HG02840 (cell line): ENCODE data around the gene ALKBH3.

Experiments
- ATAC-seq: cut with Tn5 transposase; IDR thresholded peaks from one replicate; pipeline ENCODE4 v1.9.1; 2021; ENCODE audit warnings: mild to moderate bottlenecking, moderate library complexity, moderate number of reproducible peaks; ENCODE audit not compliant: unreplicated experiment, low FRiP score

ALKBH3 gene

GRCh38 chr11:43892851-43893250, 12.2 kb downstream of the ALKBH3 start:
- no peak for ATAC-seq

DNA sequence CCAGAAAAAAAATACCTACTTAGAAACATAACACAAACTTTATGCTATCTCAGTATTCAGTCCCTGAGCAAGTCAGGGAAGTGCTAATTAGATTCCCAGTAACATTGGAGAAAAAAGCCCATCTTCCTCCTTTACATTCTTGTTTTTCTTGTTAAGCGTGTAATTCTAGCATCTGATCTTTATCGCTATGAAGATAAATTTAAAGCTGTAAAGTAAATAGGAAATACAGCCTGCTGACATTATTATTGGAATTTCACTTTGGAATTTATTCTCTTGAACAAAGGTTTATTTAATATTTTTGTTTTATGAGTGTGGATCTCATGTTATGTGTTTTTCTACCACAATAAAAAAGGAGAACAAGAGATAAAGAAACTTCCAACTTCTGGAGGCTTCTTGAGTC, 13.9 kb downstream of the ALKBH3 start:
- ATAC-seq = no peak

GRCh38 chr11:43895601-43896000, 15.0 kb downstream of the ALKBH3 start:
- no peak for ATAC-seq

GRCh38 chr11:43898574-43898973, 17.9 kb downstream of the ALKBH3 start:
- ATAC-seq = no peak

GRCh38 chr11:43899094-43899493, 18.5 kb downstream of the ALKBH3 start:
- no peak for ATAC-seq

DNA sequence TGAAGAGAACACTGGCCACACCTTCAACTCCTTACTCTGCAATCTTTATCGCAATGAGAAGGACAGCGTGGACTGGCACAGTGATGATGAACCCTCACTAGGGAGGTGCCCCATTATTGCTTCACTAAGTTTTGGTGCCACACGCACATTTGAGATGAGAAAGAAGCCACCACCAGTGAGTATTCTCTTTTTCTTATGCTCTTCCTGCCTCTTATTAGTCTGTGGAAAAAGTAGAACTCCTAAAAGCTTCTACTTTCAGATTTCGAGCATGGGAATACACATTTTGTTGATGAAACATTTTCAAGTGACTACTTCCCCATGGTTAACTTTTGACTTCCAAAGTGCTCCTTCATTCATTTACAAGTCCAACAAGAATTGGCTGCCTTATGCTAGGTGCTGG, 20.9 kb downstream of the ALKBH3 start:
- ATAC-seq = no peak

DNA sequence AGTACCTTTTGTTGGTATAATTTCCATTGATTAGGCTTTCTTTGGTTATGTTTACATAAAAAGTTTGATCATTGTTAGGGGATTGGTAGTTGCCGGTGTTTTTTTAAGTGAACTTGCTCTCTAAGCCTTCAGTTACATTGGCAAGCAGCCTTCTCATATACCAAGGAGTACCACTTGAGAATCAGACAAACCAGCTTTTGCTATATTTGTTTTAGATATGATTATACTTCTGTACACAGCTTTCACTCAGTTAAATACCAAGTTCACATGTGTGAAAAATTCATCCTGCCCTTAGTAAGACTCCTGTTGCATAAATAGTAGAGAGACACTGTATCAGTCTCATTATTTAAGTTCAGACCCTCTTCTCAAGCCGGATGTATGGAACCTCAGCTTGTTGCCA, 22.4 kb downstream of the ALKBH3 start:
- ATAC-seq = no peak

DNA sequence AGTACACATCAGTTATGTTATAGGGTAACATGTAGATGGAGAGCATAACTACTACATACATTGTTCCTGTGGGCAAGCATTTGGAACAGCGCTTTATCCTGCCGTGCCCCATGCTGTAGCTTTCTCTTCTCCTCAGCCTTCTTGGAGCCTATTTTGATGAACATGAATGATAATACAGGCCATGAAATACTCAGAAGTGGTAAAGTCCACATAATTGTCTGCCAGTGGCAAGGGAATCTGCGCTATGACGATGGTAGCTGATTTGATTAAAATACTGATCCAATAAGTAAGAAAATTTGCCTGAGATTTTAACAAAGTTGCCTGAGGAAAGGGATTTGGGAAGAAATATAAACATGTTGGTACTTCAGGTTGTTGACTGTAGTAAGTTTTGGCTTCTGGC, 23.3 kb downstream of the ALKBH3 start:
- ATAC-seq = no peak

GRCh38 chr11:43904742-43905535, 24.3 kb downstream of the ALKBH3 start:
- ATAC-seq = no peak

DNA sequence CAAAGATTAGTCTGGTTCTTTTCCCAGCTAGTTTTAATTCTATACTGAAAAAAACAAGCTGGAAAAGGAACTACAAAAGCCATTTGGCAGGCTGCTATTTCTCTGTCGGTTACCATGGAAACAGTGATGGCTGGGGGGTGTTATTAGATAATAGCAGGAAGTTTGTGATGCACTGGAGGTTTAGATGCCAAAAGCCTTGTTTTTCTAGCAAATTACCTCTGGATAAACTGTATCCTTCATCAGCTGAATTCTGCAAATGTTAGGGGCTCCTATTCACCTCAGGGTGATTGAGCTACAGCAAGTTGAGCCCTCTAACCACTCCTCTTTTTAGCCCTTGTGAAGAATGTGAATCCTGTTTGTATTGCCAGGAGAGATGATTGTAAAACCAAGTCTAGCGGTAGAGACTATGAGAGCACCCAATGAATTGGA, 25.2 kb downstream of the ALKBH3 start:
- no peak for ATAC-seq

GRCh38 chr11:43907028-43907975, 26.7 kb downstream of the ALKBH3 start:
- no peak for ATAC-seq

DNA sequence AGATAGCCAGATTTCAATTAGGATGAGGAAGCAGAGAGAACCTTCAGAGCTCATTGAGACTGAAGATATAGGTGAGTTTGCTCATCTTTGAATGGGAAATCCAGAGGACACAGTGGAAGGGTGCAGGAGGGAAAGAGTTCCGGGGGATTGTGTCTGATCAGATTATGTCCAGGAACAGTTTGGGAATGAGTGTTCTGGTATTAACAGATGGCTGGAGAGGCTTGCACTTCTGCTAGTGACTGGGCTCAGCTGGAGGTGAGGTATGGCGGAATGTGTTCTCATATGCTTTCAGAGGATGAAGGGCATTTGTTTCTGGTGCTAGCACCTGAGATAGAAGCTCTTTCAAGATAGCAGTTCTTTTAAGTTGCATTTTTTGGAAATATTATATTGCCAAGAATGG, 27.6 kb downstream of the ALKBH3 start:
- no peak for ATAC-seq

- no peak for ATAC-seq
These were observed 28.1 kb downstream of the ALKBH3 start for GRCh38 chr11:43908683-43909082.

DNA sequence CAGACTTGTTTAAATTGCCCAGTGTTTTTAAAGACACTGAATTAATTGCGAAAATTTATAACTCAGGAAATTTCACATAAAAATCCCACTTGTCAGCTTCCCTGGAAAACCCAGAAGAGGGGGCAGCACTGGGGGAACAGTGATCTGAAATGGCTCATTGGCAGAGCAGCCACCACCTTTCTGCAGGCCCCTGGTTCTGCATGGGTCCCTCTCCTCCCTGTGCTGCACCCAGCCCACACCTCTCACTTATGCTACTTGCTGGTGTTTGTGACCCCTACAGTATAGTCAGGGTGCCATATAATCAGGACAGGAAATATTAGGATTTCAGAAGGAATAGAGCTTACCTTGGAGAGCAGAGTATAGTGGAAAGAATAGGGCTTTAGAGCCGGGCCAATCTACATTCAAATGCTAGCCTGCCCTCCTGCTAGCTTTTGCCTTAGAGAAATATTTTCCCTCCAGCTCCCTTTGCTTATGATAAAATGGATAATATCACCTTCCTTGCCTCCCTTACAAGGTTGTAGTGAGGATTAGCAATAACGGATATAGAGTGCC, 33.3 kb downstream of the ALKBH3 start:
- ATAC-seq = no peak

- ATAC-seq = no peak
These were observed 33.8 kb downstream of the ALKBH3 start for GRCh38 chr11:43914466-43914865.

DNA sequence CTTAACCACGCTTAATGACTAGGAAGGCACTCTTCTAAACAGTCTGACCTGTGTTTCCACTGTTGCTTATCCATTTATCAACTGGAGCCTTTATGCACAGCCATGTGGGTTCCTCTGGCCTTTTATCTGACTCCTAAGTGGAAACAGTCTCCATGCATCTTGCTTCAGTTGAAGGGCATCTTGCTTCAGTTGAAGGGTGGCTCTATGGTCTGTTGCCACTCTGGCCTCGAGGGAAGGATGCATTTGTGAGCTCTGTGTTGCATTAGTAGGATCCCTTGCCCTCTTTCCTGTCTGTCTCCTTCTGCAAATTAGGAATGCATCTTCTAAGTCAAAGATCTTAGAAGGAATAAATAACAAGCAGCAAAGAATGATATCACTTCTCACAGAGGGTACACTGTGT, 36.0 kb downstream of the ALKBH3 start:
- no peak for ATAC-seq

DNA sequence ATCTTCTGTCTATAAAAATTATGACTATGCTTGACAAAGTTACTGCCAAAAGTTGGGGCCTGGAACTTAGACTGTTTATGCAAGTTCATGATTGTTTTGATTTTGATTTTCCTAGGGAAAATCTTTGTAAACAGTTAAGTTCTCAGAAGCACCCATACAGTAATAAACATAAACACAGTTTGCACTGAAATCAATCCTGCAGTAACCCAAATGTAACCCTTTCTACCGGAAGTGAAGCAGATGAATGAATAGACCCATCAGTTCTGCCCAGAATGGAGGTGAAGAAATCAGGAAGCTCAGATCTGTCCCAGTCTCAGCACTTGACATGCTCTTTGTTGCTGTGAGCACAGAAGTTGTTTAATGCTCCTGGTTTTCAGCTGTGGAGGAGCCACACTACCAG, 37.2 kb downstream of the ALKBH3 start:
- no peak for ATAC-seq

- no peak for ATAC-seq
These were observed 38.0 kb downstream of the ALKBH3 start for GRCh38 chr11:43918662-43919061.

DNA sequence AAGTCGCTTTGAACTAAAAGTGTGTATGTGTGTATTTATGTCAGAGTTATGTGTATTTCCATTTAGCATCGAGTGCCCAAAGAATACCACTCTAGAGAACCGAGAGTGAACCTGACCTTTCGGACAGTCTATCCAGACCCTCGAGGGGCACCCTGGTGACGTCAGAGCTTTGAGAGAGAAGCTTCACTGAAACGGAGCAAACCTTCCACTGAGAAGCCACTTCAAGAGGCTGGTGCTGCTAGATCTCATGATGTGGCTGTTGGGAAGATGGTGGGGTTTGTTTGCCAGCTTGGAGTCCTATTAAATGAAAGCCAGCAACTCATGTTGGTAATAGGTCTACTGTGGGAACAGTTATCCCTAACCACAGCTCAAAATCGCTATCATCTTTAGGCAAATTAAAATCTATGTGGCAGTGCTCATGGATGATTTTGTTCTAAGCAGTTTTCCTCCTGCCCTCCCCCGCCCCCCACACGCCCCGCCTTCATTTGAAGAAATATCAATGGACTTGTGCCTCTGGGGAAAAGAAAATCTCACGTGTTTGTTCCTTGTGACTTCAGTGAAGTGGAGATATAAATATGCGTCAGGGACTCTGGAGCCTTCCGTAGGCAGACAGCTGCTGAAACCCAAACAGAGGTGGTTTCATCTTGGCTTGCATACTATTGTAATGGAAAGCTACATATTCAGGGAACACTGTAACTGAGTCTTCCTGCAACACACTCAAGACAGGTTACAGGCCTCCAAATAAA, 39.4 kb downstream of the ALKBH3 start:
- ATAC-seq = no peak

GRCh38 chr11:43920598-43921419, 40.2 kb downstream of the ALKBH3 start:
- ATAC-seq = no peak
